ENCODE measurements around the gene CDK5. TPM values are rescaled to one million over a fixed set of nuclear protein-coding genes. Genes with fewer than 3 reads are reported as not detected.
A peak's percentile ranks its signal among the peaks of the same experiment; 100 is the strongest.
"Not testable (repeated sequence)": the region's sequence is repeated elsewhere in the genome, so short reads cannot be mapped to it uniquely, and the experiment has no call there.

Gene CDK5
- total RNA-seq, 1 experiment from 2014 or later, result 29.3 TPM

GRCh38 chr7:151011616-151012015 is 46.1 kb downstream of the CDK5 start:
- H3K4me1 ChIP-seq (replicated peaks), result peaks cover 24% of the 10 kb centered on the region
- DNase-seq (ENCODE audit: low read depth in 1 of 2, low spot score in 2 of 2); H3K9me3 ChIP-seq (replicated peaks); H3K36me3 ChIP-seq; H3K27ac ChIP-seq; H3K4me3 ChIP-seq: not testable (repeated sequence)
- H3K27me3 ChIP-seq (replicated peaks), result peaks cover 27% of the 10 kb centered on the region

GRCh38 chr7:151011097-151011409 is 46.6 kb downstream of the CDK5 start:
- Histone ChIP-seq H3K4me3 (no peak overlapping the region), H3K36me3 (no peaks in the 10 kb centered on the region), H3K27ac (no peak overlapping the region), H3K9me3 (replicated peaks) (peaks cover 5% of the 10 kb centered on the region; the same call in 1 of the 2 replicates), H3K27me3 (replicated peaks) (peaks cover 27% of the 10 kb centered on the region), H3K4me1 (replicated peaks) (peaks cover 24% of the 10 kb centered on the region)
- no peak for DNase-seq (ENCODE audit: low read depth in 1 of 2, low spot score in 2 of 2)

- Histone ChIP-seq H3K36me3 (no peaks in the 10 kb centered on the region), H3K27ac (no peak overlapping the region), H3K9me3 (replicated peaks) (peaks cover 5% of the 10 kb centered on the region; the same call in 1 of the 2 replicates), H3K4me3 (no peak overlapping the region), H3K27me3 (replicated peaks) (peaks cover 30% of the 10 kb centered on the region), H3K4me1 (replicated peaks) (peaks cover 24% of the 10 kb centered on the region)
- no peak for DNase-seq (ENCODE audit: low read depth in 1 of 2, low spot score in 2 of 2)
Measured at GRCh38 chr7:151010307-151011096, 47.2 kb downstream of the CDK5 start.

GRCh38 chr7:151010037-151010306 is 47.7 kb downstream of the CDK5 start:
- peaks cover 31% of the 10 kb centered on the region for H3K27me3 ChIP-seq (replicated peaks)
- H3K9me3 ChIP-seq (replicated peaks), result peaks cover 5% of the 10 kb centered on the region; the same call in 1 of the 2 replicates
- no peaks in the 10 kb centered on the region for H3K36me3 ChIP-seq
- no peak overlapping the region for H3K4me3 ChIP-seq
- H3K27ac ChIP-seq, result no peak overlapping the region
- DNase-seq (ENCODE audit: low read depth in 1 of 2, low spot score in 2 of 2), result no peak
- peaks cover 24% of the 10 kb centered on the region for H3K4me1 ChIP-seq (replicated peaks)

DNA sequence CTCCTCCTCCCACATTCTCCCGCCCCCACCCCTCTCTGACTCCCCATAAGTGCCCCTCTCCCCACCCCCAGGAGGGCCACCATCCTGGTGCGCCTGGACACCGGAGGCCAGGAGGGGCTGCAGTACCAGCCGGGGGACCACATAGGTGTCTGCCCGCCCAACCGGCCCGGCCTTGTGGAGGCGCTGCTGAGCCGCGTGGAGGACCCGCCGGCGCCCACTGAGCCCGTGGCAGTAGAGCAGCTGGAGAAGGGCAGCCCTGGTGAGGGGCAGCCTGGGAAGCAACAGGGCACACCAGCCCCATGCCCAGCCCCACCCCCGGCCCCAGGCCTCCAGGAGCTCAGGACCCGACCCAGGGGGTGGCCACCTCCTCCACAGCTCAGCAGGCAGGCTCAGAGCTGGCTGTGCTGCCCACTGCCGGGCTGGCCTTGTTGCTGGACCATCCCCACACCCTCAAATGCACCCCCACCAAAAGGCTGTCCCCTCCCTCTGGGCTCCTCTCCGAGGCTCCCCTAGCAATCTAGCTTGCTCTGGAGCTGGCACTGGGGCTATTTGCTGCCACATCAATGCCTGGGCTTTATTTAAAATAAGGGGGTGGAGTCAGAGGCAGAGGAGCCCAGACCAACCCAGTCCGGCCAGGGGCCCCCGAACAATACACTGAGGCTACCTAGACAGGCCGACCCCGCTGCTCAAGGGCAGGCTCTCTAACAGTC is 48.2 kb downstream of the CDK5 start:
- Histone ChIP-seq H3K4me1 (replicated peaks) (peaks cover 24% of the 10 kb centered on the region), H3K27ac (no peak overlapping the region), H3K9me3 (replicated peaks) (peaks cover 5% of the 10 kb centered on the region; the same call in 1 of the 2 replicates), H3K4me3 (no peak overlapping the region), H3K36me3 (no peaks in the 10 kb centered on the region), H3K27me3 (replicated peaks) (peaks cover 31% of the 10 kb centered on the region)
- DNase-seq (ENCODE audit: low read depth in 1 of 2, low spot score in 2 of 2), result no peak

GRCh38 chr7:151008511-151009323 is 49.0 kb downstream of the CDK5 start:
- DNase-seq (ENCODE audit: low read depth in 1 of 2, low spot score in 2 of 2), result peak; percentile 30 to 63
- Histone ChIP-seq H3K36me3 (no peaks in the 10 kb centered on the region), H3K4me3 (no peak overlapping the region), H3K9me3 (replicated peaks) (peaks cover 5% of the 10 kb centered on the region; the same call in 1 of the 2 replicates), H3K27ac (no peak overlapping the region), H3K4me1 (replicated peaks) (peaks cover 22% of the 10 kb centered on the region), H3K27me3 (replicated peaks) (peaks cover 24% of the 10 kb centered on the region)

GRCh38 chr7:151008143-151008510 is 49.6 kb downstream of the CDK5 start:
- peaks cover 5% of the 10 kb centered on the region; the same call in 1 of the 2 replicates for H3K9me3 ChIP-seq (replicated peaks)
- H3K4me1 ChIP-seq (replicated peaks), result peaks cover 23% of the 10 kb centered on the region
- DNase-seq (ENCODE audit: low read depth in 1 of 2, low spot score in 2 of 2), result no peak
- no peak overlapping the region for H3K27ac ChIP-seq
- H3K27me3 ChIP-seq (replicated peaks), result peaks cover 21% of the 10 kb centered on the region
- H3K4me3 ChIP-seq, result no peak overlapping the region
- no peaks in the 10 kb centered on the region for H3K36me3 ChIP-seq

GRCh38 chr7:151007469-151007898 is 50.2 kb downstream of the CDK5 start:
- peaks cover 16% of the 10 kb centered on the region for H3K4me1 ChIP-seq (replicated peaks)
- no peak overlapping the region for H3K27ac ChIP-seq
- peaks cover 5% of the 10 kb centered on the region; the same call in 1 of the 2 replicates for H3K9me3 ChIP-seq (replicated peaks)
- no peak for DNase-seq (ENCODE audit: low read depth in 1 of 2, low spot score in 2 of 2)
- H3K36me3 ChIP-seq, result no peaks in the 10 kb centered on the region
- no peak overlapping the region for H3K4me3 ChIP-seq
- peaks cover 15% of the 10 kb centered on the region for H3K27me3 ChIP-seq (replicated peaks)

- H3K27me3 ChIP-seq (replicated peaks), result peaks cover 11% of the 10 kb centered on the region
- no peak for DNase-seq (ENCODE audit: low read depth in 1 of 2, low spot score in 2 of 2)
- H3K27ac ChIP-seq, result no peak overlapping the region
- H3K4me3 ChIP-seq, result no peak overlapping the region
- peaks cover 9% of the 10 kb centered on the region for H3K4me1 ChIP-seq (replicated peaks)
- peaks cover 5% of the 10 kb centered on the region; the same call in 1 of the 2 replicates for H3K9me3 ChIP-seq (replicated peaks)
- H3K36me3 ChIP-seq, result no peaks in the 10 kb centered on the region
Measured at GRCh38 chr7:151006590-151007300, 51.0 kb downstream of the CDK5 start.

DNA sequence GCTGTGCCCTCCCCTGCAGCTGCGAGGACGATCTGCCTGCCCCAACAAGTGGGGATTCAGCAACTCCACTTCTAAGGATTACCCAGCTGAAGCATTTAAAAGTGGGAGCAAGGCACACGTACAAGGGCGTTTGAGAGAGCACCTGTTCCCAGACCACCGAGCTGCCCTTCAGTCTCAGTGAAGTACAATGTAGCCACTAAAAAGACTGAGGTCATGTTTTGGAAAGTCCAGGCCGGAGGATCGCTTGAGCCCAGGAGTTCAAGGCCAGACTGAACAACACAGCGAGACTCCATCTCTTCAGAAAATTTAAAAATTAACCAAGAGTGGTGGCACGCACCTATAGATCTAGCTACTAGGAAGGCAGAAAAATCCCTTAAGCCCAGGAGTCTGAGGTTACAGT is 52.1 kb downstream of the CDK5 start:
- peaks cover 8% of the 10 kb centered on the region for H3K4me1 ChIP-seq (replicated peaks)
- peaks cover 8% of the 10 kb centered on the region for H3K27me3 ChIP-seq (replicated peaks)
- no peak overlapping the region for H3K4me3 ChIP-seq
- H3K36me3 ChIP-seq, result no peaks in the 10 kb centered on the region
- H3K27ac ChIP-seq, result no peak overlapping the region
- peaks cover 5% of the 10 kb centered on the region; the same call in 1 of the 2 replicates for H3K9me3 ChIP-seq (replicated peaks)
- DNase-seq (ENCODE audit: low read depth in 1 of 2, low spot score in 2 of 2), result no peak

Other genes with a start within 250 kb of the CDK5 start
- not detected in 2 replicates for gene AOC1, start 205.4 kb downstream of the CDK5 start, total RNA-seq (2014; rRNA removed; shearing (Covaris generic))
- gene KCNH2, start 79.6 kb downstream of the CDK5 start, total RNA-seq (2014; rRNA removed; shearing (Covaris generic)), result not detected in 2 replicates
- not detected in 2 replicates for gene NOS3, start 66.9 kb downstream of the CDK5 start, total RNA-seq (2014; rRNA removed; shearing (Covaris generic))
- gene ATG9B, start 33.4 kb downstream of the CDK5 start, total RNA-seq (2014; rRNA removed; shearing (Covaris generic)), result not detected in 2 replicates
- 24.6 and 38.2 TPM in 2 replicates for gene ABCB8, start 29.4 kb downstream of the CDK5 start, total RNA-seq (2014; rRNA removed; shearing (Covaris generic))
- not detected in 2 replicates for gene ASIC3, start 9.4 kb downstream of the CDK5 start, total RNA-seq (2014; rRNA removed; shearing (Covaris generic))
- 95.5 and 100 TPM in 2 replicates for gene SLC4A2, start 1.7 kb upstream of the CDK5 start, total RNA-seq (2014; rRNA removed; shearing (Covaris generic))
- gene FASTK, start 22.9 kb upstream of the CDK5 start, total RNA-seq (2014; rRNA removed; shearing (Covaris generic)), result 104 and 120 TPM in 2 replicates
- gene TMUB1, start 25.6 kb upstream of the CDK5 start, total RNA-seq (2014; rRNA removed; shearing (Covaris generic)), result 32.5 and 34.5 TPM in 2 replicates
- 19.9 and 36.6 TPM in 2 replicates for gene AGAP3, start 28.6 kb upstream of the CDK5 start, total RNA-seq (2014; rRNA removed; shearing (Covaris generic))
- not detected in 2 replicates for gene GBX1, start 109.8 kb upstream of the CDK5 start, total RNA-seq (2014; rRNA removed; shearing (Covaris generic))
- not detected in 2 replicates for gene ASB10, start 129.4 kb upstream of the CDK5 start, total RNA-seq (2014; rRNA removed; shearing (Covaris generic))
- gene H2BK1, start 152.6 kb upstream of the CDK5 start, total RNA-seq (2014; rRNA removed; shearing (Covaris generic)), result not detected in 2 replicates
- gene ABCF2, start 169.3 kb upstream of the CDK5 start, total RNA-seq (2014; rRNA removed; shearing (Covaris generic)), result 52.0 and 72.6 TPM in 2 replicates
- gene CHPF2, start 174.6 kb upstream of the CDK5 start, total RNA-seq (2014; rRNA removed; shearing (Covaris generic)), result 50.1 and 68.1 TPM in 2 replicates
- gene SMARCD3, start 190.8 kb upstream of the CDK5 start, total RNA-seq (2014; rRNA removed; shearing (Covaris generic)), result 20.9 and 22.6 TPM in 2 replicates